Endothelial cell (in vitro differentiated cells): ENCODE results near the gene MROH9. TPM values are rescaled to one million over a fixed set of nuclear protein-coding genes. Genes with fewer than 3 reads are reported as not detected.

ENCODE experiments used
- DNase-seq: peaks from one replicate; pipeline ENCODE4 v3.0.0; 2021; ENCODE audit warnings: low spot score
- H3K27ac Mint-ChIP-seq: one replicate; pipeline ENCODE4 v1.8.0; 2021; ENCODE audit warnings: mixed read lengths, inconsistent platforms; ENCODE audit not compliant: unreplicated experiment
- H3K27me3 Mint-ChIP-seq: one replicate; pipeline ENCODE4 v1.8.0; 2021; ENCODE audit warnings: mild to moderate bottlenecking, moderate library complexity, mixed read lengths, inconsistent platforms; ENCODE audit not compliant: unreplicated experiment
- H3K36me3 Mint-ChIP-seq: one replicate; pipeline ENCODE4 v1.8.0; 2021; ENCODE audit warnings: mild to moderate bottlenecking, low read depth, mixed read lengths, inconsistent platforms; ENCODE audit not compliant: unreplicated experiment
- H3K4me1 Mint-ChIP-seq: one replicate; pipeline ENCODE4 v1.8.0; 2021; ENCODE audit warnings: mild to moderate bottlenecking, mixed read lengths, inconsistent platforms; ENCODE audit not compliant: unreplicated experiment
- H3K4me3 Mint-ChIP-seq: one replicate; pipeline ENCODE4 v1.8.0; 2021; ENCODE audit warnings: mild to moderate bottlenecking, mixed read lengths, inconsistent platforms; ENCODE audit not compliant: unreplicated experiment
- H3K9me3 Mint-ChIP-seq: one replicate; pipeline ENCODE4 v1.8.0; 2021; ENCODE audit warnings: mixed read lengths, inconsistent platforms; ENCODE audit not compliant: unreplicated experiment
- total RNA-seq: library from RNA; stranded (reverse); fragmentation: NEBNext Ultra II Directional; extraction: Animal tissue kit (Norgen Biotek cat#: 25700); gene quantifications from one replicate; pipeline ENCODE4 v1.2.1, GENCODE V29; 2021; ENCODE audit not compliant: unreplicated experiment
- TF ChIP-seq, protein P1 (sequence below): fragments of 200-600 bp; sonication (generic); IDR thresholded peaks from one replicate; pipeline ENCODE4 v1.5.0; 2021; ENCODE audit warnings: antibody characterized with exemption; ENCODE audit not compliant: unreplicated experiment

Gene MROH9
- total RNA-seq, 1 donor from 2014 or later = not detected

DNA sequence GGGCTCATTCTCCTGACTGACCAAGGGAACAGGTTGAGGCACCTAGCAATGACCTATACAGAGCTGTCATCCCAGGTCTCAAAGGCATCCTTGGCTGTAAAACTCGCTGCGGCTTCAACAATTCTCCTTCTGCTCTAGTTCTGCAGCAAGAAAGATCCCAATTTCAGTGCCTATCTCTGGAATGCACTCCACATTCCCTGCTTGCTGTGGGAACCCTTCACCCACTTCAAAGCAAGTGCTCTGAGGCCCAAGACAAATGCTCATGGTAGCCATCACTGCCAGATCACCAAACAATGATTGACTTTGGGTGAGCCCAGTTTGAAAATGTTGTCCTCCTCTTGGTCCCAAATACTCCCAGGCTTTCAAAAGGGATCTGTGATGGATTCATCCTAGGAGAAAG, 117.6 kb downstream of the MROH9 start:
- no peak overlapping the region for H3K4me3 Mint-ChIP-seq
- no peak overlapping the region for H3K27ac Mint-ChIP-seq
- H3K36me3 Mint-ChIP-seq = no peaks in the 10 kb centered on the region

DNA sequence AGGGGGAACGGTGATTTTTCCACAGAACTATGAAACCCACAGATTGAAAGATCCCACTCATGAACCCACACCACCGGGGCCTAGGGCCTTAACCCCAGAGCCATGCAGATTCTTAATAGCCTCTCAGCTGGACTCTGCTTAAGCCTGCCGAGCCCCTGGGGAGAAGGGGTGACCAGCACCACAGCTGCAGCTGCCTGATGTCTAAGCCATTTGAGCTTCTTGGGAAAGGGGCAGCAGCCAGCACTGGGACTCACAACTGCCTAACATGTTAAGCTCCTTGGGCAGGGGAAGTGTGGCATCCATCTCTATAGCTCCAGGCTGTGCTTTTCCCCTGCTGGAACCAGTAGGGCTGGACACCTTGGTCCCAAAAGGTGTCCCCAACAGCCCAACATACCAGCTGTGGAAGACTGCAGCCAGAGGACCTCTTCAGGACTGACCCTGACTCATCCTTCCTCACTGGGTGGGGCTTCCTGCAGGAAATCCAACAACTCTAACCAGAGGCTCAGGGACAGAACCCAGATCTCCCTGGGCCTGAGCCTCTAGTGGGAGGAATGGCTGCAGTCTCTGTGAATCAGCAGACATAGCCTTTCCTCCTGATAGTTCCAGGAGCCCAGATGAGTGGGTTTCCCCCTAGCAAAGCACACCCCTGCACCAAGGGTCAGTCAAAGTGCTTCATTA, 120.8 kb downstream of the MROH9 start:
- H3K27ac Mint-ChIP-seq = no peak overlapping the region
- H3K9me3 Mint-ChIP-seq = no peaks in the 10 kb centered on the region
- H3K4me3 Mint-ChIP-seq = no peak overlapping the region
- no peaks in the 10 kb centered on the region for H3K4me1 Mint-ChIP-seq
- TF ChIP-seq, protein P1, sequence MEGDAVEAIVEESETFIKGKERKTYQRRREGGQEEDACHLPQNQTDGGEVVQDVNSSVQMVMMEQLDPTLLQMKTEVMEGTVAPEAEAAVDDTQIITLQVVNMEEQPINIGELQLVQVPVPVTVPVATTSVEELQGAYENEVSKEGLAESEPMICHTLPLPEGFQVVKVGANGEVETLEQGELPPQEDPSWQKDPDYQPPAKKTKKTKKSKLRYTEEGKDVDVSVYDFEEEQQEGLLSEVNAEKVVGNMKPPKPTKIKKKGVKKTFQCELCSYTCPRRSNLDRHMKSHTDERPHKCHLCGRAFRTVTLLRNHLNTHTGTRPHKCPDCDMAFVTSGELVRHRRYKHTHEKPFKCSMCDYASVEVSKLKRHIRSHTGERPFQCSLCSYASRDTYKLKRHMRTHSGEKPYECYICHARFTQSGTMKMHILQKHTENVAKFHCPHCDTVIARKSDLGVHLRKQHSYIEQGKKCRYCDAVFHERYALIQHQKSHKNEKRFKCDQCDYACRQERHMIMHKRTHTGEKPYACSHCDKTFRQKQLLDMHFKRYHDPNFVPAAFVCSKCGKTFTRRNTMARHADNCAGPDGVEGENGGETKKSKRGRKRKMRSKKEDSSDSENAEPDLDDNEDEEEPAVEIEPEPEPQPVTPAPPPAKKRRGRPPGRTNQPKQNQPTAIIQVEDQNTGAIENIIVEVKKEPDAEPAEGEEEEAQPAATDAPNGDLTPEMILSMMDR = no peak
- H3K27me3 Mint-ChIP-seq = peaks cover 2% of the 10 kb centered on the region
- no peaks in the 10 kb centered on the region for H3K36me3 Mint-ChIP-seq
- no peak for DNase-seq

More for the DNA sequence above, 117.6 kb downstream of the MROH9 start:
- DNase-seq = no peak
- TF ChIP-seq, protein P1 = no peak
- no peaks in the 10 kb centered on the region for H3K9me3 Mint-ChIP-seq
- no peaks in the 10 kb centered on the region for H3K4me1 Mint-ChIP-seq
- H3K27me3 Mint-ChIP-seq = peaks cover 2% of the 10 kb centered on the region

DNA sequence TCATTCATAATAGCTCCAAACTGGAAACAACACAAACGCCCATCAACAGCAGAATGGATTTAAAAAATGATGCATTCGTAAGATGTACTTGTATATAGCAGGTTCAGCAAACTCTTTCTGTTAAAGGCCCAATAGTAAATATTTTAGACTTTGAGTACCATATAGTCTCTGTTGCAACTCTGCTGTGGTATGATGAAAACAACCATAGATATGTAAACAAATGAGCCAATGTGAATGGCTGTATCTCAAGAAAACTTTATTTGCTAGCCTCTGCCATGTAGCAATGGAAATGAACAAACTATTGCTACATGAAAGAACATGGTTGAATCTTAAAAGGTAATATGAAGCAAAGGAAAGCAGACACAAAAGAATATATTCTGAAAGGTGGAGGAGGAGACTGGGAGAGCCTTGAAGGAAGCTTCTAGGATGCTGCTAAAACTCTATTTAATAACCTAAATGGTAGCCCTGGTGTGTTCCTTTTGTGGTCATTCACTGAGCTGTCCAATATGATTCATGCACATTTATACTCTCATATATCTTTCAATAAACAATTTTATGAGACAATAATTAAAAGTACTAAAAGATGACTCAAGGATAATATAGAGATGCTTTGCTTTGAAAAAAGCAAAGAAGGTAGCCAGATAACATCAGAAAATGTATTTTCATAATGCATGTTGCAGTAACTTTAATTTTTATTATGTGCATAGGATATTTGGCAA, 126.2 kb downstream of the MROH9 start:
- DNase-seq = no peak
- TF ChIP-seq, protein P1 = no peak
- H3K36me3 Mint-ChIP-seq = no peaks in the 10 kb centered on the region

DNA sequence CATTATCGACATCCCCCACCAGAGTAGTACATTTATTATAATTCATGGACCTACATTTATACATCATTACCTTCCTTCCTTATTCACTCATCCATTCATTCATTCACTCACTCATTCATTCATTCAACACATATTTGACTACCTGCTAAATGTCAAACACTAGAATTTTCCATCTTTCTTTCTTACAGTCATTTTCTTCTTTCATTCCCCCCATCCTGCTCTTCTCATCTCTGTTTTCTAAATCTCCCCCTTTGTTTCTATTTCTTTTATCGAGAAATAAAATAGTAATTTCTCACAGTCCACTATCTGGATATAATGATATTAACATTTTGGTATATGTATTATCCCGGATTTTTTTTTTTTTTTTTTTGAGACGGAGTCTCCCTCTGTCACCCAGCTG, 127.6 kb downstream of the MROH9 start:
- no peaks in the 10 kb centered on the region for H3K27me3 Mint-ChIP-seq
- no peaks in the 10 kb centered on the region for H3K36me3 Mint-ChIP-seq
- no peaks in the 10 kb centered on the region for H3K9me3 Mint-ChIP-seq
- TF ChIP-seq, protein P1 = no peak
- H3K4me3 Mint-ChIP-seq = no peak overlapping the region
- H3K4me1 Mint-ChIP-seq = no peaks in the 10 kb centered on the region
- H3K27ac Mint-ChIP-seq = no peak overlapping the region
- no peak for DNase-seq

More for the DNA sequence above, 126.2 kb downstream of the MROH9 start:
- no peaks in the 10 kb centered on the region for H3K9me3 Mint-ChIP-seq
- no peaks in the 10 kb centered on the region for H3K4me1 Mint-ChIP-seq
- H3K27ac Mint-ChIP-seq = no peak overlapping the region
- no peak overlapping the region for H3K4me3 Mint-ChIP-seq
- no peaks in the 10 kb centered on the region for H3K27me3 Mint-ChIP-seq

DNA sequence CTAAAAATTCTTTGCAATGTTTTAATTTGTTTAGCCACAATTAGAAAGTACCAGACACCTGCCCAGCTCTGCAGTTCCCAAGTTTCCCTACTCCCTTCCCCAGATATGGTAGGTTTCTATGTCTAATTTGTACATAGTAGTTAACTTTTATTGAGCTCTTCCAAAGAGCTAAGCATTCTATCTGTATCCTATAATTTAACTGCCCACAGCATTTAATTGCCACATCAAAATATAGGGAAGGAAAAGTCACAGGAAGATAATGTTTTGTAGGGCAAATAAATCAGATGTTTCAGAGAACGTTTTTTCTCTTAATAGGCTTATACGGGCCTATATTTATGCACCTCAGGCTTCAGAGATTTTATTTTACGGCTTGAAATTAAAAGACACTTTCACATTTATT, 139.7 kb downstream of the MROH9 start:
- no peak overlapping the region for H3K27ac Mint-ChIP-seq
- H3K36me3 Mint-ChIP-seq = no peaks in the 10 kb centered on the region
- H3K27me3 Mint-ChIP-seq = no peaks in the 10 kb centered on the region
- H3K4me3 Mint-ChIP-seq = no peak overlapping the region
- no peaks in the 10 kb centered on the region for H3K9me3 Mint-ChIP-seq
- DNase-seq = no peak
- no peaks in the 10 kb centered on the region for H3K4me1 Mint-ChIP-seq
- TF ChIP-seq, protein P1 = no peak
